HG03378 (cell line): Measurements from ENCODE around the gene GALNT16.
"Not testable (repeated sequence)": the region's sequence is repeated elsewhere in the genome, so short reads cannot be mapped to it uniquely, and the experiment has no call there.

Experiments
- ATAC-seq: cut with Tn5 transposase; IDR thresholded peaks from one replicate; pipeline ENCODE4 v1.9.1; 2021; ENCODE audit warnings: mild to moderate bottlenecking, moderate library complexity; ENCODE audit not compliant: unreplicated experiment

GALNT16 gene

GRCh38 chr14:69284170-69284569 is 24.2 kb downstream of the GALNT16 start:
- no peak for ATAC-seq

- no peak for ATAC-seq
Measured at GRCh38 chr14:69285661-69286255, 25.8 kb downstream of the GALNT16 start.

- ATAC-seq, result no peak
Measured at GRCh38 chr14:69287098-69288010, 27.4 kb downstream of the GALNT16 start.

- no peak for ATAC-seq
Measured at GRCh38 chr14:69288011-69288771, 28.2 kb downstream of the GALNT16 start.

GRCh38 chr14:69288956-69289705 is 29.2 kb downstream of the GALNT16 start:
- no peak for ATAC-seq

GRCh38 chr14:69289811-69290520 is 30.0 kb downstream of the GALNT16 start:
- no peak for ATAC-seq

GRCh38 chr14:69290881-69291280 is 30.9 kb downstream of the GALNT16 start:
- ATAC-seq, result not testable (repeated sequence)

GRCh38 chr14:69291396-69291795 is 31.4 kb downstream of the GALNT16 start:
- no peak for ATAC-seq

GRCh38 chr14:69291891-69292561 is 32.1 kb downstream of the GALNT16 start:
- no peak for ATAC-seq

- no peak for ATAC-seq
Measured at GRCh38 chr14:69298131-69299071, 38.4 kb downstream of the GALNT16 start.

GRCh38 chr14:69299286-69300035 is 39.5 kb downstream of the GALNT16 start:
- ATAC-seq, result no peak

- no peak for ATAC-seq
Measured at GRCh38 chr14:69300601-69301221, 40.8 kb downstream of the GALNT16 start.

GRCh38 chr14:69303086-69303485 is 43.1 kb downstream of the GALNT16 start:
- ATAC-seq, result no peak

- ATAC-seq, result no peak
Measured at GRCh38 chr14:69312608-69313007, 52.6 kb downstream of the GALNT16 start.

GRCh38 chr14:69313176-69313575 is 53.2 kb downstream of the GALNT16 start:
- ATAC-seq, result no peak

GRCh38 chr14:69314327-69314726 is 54.4 kb downstream of the GALNT16 start:
- no peak for ATAC-seq

GRCh38 chr14:69315301-69315700 is 55.3 kb downstream of the GALNT16 start:
- no peak for ATAC-seq
